GM19043 (cell line): ENCODE results near the gene SMIM30.
"Not testable (repeated sequence)": the region's sequence is repeated elsewhere in the genome, so short reads cannot be mapped to it uniquely, and the experiment has no call there.

Source experiments
- ATAC-seq: cut with Tn5 transposase; IDR thresholded peaks from one replicate; pipeline ENCODE4 v1.9.1; 2021; ENCODE audit warnings: low read depth; ENCODE audit not compliant: unreplicated experiment

SMIM30 gene

GRCh38 chr7:113118074-113118959 lies at the start of gene SMIM30:
Gene SMIM30 (minus strand): TSS chr7:113118554. CDS start chr7:113117578, 976 bp downstream.
- peak; percentile 98 for ATAC-seq

- ATAC-seq, result not testable (repeated sequence)
Measured at GRCh38 chr7:113166176-113166575, 47.8 kb upstream of the SMIM30 start.

GRCh38 chr7:113161050-113161449 lies 42.7 kb upstream of the SMIM30 start:
- no peak for ATAC-seq

- ATAC-seq, result peak; percentile 68
Measured at GRCh38 chr7:113159746-113160339, 41.5 kb upstream of the SMIM30 start.

- ATAC-seq, result no peak
Measured at GRCh38 chr7:113158756-113159155, 40.4 kb upstream of the SMIM30 start.

GRCh38 chr7:113154117-113154516 lies 35.8 kb upstream of the SMIM30 start:
- no peak for ATAC-seq

GRCh38 chr7:113144817-113145216 lies 26.5 kb upstream of the SMIM30 start:
- ATAC-seq, result no peak

- ATAC-seq, result peak; percentile 51
Measured at GRCh38 chr7:113143486-113144257, 25.3 kb upstream of the SMIM30 start.

GRCh38 chr7:113142385-113143119 lies 24.2 kb upstream of the SMIM30 start:
- peak; percentile 62 for ATAC-seq

- no peak for ATAC-seq
Measured at GRCh38 chr7:113141803-113142202, 23.4 kb upstream of the SMIM30 start.

- ATAC-seq, result no peak
Measured at GRCh38 chr7:113140956-113141355, 22.6 kb upstream of the SMIM30 start.

GRCh38 chr7:113137241-113137640 lies 18.9 kb upstream of the SMIM30 start:
- no peak for ATAC-seq

GRCh38 chr7:113134025-113134424 lies 15.7 kb upstream of the SMIM30 start:
- no peak for ATAC-seq

- no peak for ATAC-seq
Measured at GRCh38 chr7:113131367-113131766, 13.0 kb upstream of the SMIM30 start.

- ATAC-seq, result no peak
Measured at GRCh38 chr7:113128031-113128430, 9.7 kb upstream of the SMIM30 start.

- no peak for ATAC-seq
Measured at GRCh38 chr7:113125728-113126127, 7.4 kb upstream of the SMIM30 start.

- no peak for ATAC-seq
Measured at GRCh38 chr7:113122744-113123143, 4.4 kb upstream of the SMIM30 start.

GRCh38 chr7:113120647-113121046 lies 2.3 kb upstream of the SMIM30 start:
- ATAC-seq, result no peak

- ATAC-seq, result no peak
Measured at GRCh38 chr7:113119429-113119828, 1.1 kb upstream of the SMIM30 start.

GRCh38 chr7:113117374-113117774 lies 980 bp downstream of the SMIM30 start:
- not testable (repeated sequence) for ATAC-seq
